Neural progenitor cell (in vitro differentiated cells): ENCODE results near the gene DRC3. TPM values are rescaled to one million over a fixed set of nuclear protein-coding genes. Genes with fewer than 3 reads are reported as not detected.

Source experiments
- DNase-seq: peaks from one replicate; pipeline ENCODE4 v3.0.0-alpha.2; 2016; ENCODE audit warnings: low spot score
- H2AFZ ChIP-seq: fragments of 200-600 bp; sonication (generic); replicated peaks from 2 replicates; pipeline ENCODE4 v1.6.1; 2016; ENCODE audit warnings: antibody characterized with exemption
- H3F3A ChIP-seq: fragments of 200-600 bp; sonication (generic); 2 replicates; pipeline ENCODE4 v1.6.1; 2016; ENCODE audit warnings: antibody characterized with exemption, low read depth
- H3K27ac ChIP-seq: fragments of 200-600 bp; sonication (generic); 2 replicates; pipeline ENCODE4 v1.5.1; 2016; ENCODE audit warnings: mild to moderate bottlenecking
- H3K27me3 ChIP-seq: fragments of 200-600 bp; sonication (generic); 2 replicates; pipeline ENCODE4 v1.6.1; 2016; ENCODE audit warnings: mild to moderate bottlenecking, moderate library complexity
- H3K36me3 ChIP-seq: fragments of 200-600 bp; sonication (generic); 2 replicates; pipeline ENCODE4 v1.5.1; 2016
- H3K4me1 ChIP-seq: fragments of 200-600 bp; sonication (generic); 2 replicates; pipeline ENCODE4 v1.6.1; 2016; ENCODE audit warnings: mixed run types
- H3K4me2 ChIP-seq: fragments of 200-600 bp; sonication (generic); 2 replicates; pipeline ENCODE4 v1.6.1; 2016
- H3K4me3 ChIP-seq: fragments of 200-600 bp; sonication (generic); 2 replicates; pipeline ENCODE4 v1.5.1; 2016
- H3K79me2 ChIP-seq: fragments of 200-600 bp; sonication (generic); 2 replicates; pipeline ENCODE4 v1.6.1; 2016; ENCODE audit warnings: low read depth
- H3K9ac ChIP-seq: fragments of 200-600 bp; sonication (generic); 2 replicates; pipeline ENCODE4 v1.6.1; 2016
- H3K9me3 ChIP-seq: fragments of 200-600 bp; sonication (generic); 2 replicates; pipeline ENCODE4 v1.5.1; 2016; ENCODE audit warnings: low read depth
- H4K20me1 ChIP-seq: fragments of 200-600 bp; sonication (generic); 2 replicates; pipeline ENCODE4 v1.6.1; 2016; ENCODE audit warnings: low read depth
- H3K27ac Mint-ChIP-seq: 3 replicates; pipeline ENCODE4 v1.8.0; 2021; ENCODE audit warnings: mixed read lengths
- H3K27me3 Mint-ChIP-seq: 2 replicates; pipeline ENCODE4 v1.8.0; 2022; ENCODE audit warnings: low read depth, mild to moderate bottlenecking, inconsistent platforms, moderate library complexity, mixed read lengths; ENCODE audit not compliant: insufficient read depth
- H3K36me3 Mint-ChIP-seq: 3 replicates; pipeline ENCODE4 v1.8.0; 2021; ENCODE audit warnings: mixed read lengths
- H3K4me1 Mint-ChIP-seq: 3 replicates; pipeline ENCODE4 v1.8.0; 2021; ENCODE audit warnings: mixed read lengths
- H3K4me3 Mint-ChIP-seq: 3 replicates; pipeline ENCODE4 v1.8.0; 2021; ENCODE audit warnings: mild to moderate bottlenecking, moderate library complexity, mixed read lengths
- H3K9me3 Mint-ChIP-seq: 3 replicates; pipeline ENCODE4 v1.8.0; 2020; ENCODE audit warnings: mixed read lengths
- CTCF ChIP-seq: fragments of 200-600 bp; sonication (generic); IDR thresholded peaks from 2 replicates; pipeline ENCODE4 v1.5.1; 2017; ENCODE audit warnings: antibody characterized with exemption, mild to moderate bottlenecking
- EZH2 ChIP-seq: fragments of 200-600 bp; sonication (generic); IDR thresholded peaks from 2 replicates; pipeline ENCODE4 v1.6.1; 2017; ENCODE audit warnings: antibody characterized with exemption, mild to moderate bottlenecking, moderate library complexity
- EZH2phosphoT487 ChIP-seq: fragments of 200-600 bp; sonication (generic); IDR thresholded peaks from 2 replicates; pipeline ENCODE4 v1.6.1; 2017; ENCODE audit warnings: antibody characterized with exemption
- total RNA-seq: library from RNA; depleted of rRNA; stranded (reverse); fragments of >200 nt; gene quantifications from 2 replicates; pipeline ENCODE4 v1.2.3, GENCODE V29; 2015; ENCODE audit warnings: low replicate concordance

DRC3 gene
- total RNA-seq, 1 donor from 2014 or later = 0.07 TPM

- H3K27ac ChIP-seq = no peak overlapping the region
- peaks cover 2% of the 10 kb centered on the region for H3K9me3 Mint-ChIP-seq
- peaks cover 6% of the 10 kb centered on the region for H3K4me1 Mint-ChIP-seq
- no peak overlapping the region for H3K4me2 ChIP-seq
- no peak overlapping the region for H3K4me3 ChIP-seq
- H3K27ac Mint-ChIP-seq = no peak overlapping the region
- no peak for TF ChIP-seq EZH2
- TF ChIP-seq CTCF = no peak
- no peak for TF ChIP-seq EZH2phosphoT487
- DNase-seq = peak; percentile 46
- no peaks in the 10 kb centered on the region for H3K36me3 ChIP-seq
- H3K4me1 ChIP-seq = no peaks in the 10 kb centered on the region
- no peaks in the 10 kb centered on the region for H3K27me3 ChIP-seq
- H3K9me3 ChIP-seq = no peaks in the 10 kb centered on the region
- no peaks in the 10 kb centered on the region for H3K27me3 Mint-ChIP-seq
- no peaks in the 10 kb centered on the region for H3K79me2 ChIP-seq
- no peaks in the 10 kb centered on the region for H3F3A ChIP-seq
- no peak overlapping the region for H3K9ac ChIP-seq
- H2AFZ ChIP-seq = no peak overlapping the region
- no peak overlapping the region for H3K4me3 Mint-ChIP-seq
- peaks cover 5% of the 10 kb centered on the region for H3K36me3 Mint-ChIP-seq
- no peaks in the 10 kb centered on the region for H4K20me1 ChIP-seq
These were observed 34.0 kb downstream of the DRC3 start for GRCh38 chr17:18006495-18007239.

- Mint-ChIP-seq H3K9me3 (peaks cover 2% of the 10 kb centered on the region), H3K4me1 (peaks cover 6% of the 10 kb centered on the region), H3K27me3 (no peaks in the 10 kb centered on the region), H3K27ac (peak overlapping the region; percentile 79), H3K4me3 (no peak overlapping the region), H3K36me3 (peaks cover 5% of the 10 kb centered on the region)
- no peak overlapping the region for H2AFZ ChIP-seq
- H3K9me3 ChIP-seq = no peaks in the 10 kb centered on the region
- no peak overlapping the region for H3K4me3 ChIP-seq
- no peak for TF ChIP-seq EZH2phosphoT487
- TF ChIP-seq EZH2 = no peak
- no peak for TF ChIP-seq CTCF
- H3K79me2 ChIP-seq = no peaks in the 10 kb centered on the region
- H4K20me1 ChIP-seq = no peaks in the 10 kb centered on the region
- H3F3A ChIP-seq = no peaks in the 10 kb centered on the region
- DNase-seq = no peak
- H3K4me2 ChIP-seq = no peak overlapping the region
- H3K36me3 ChIP-seq = no peaks in the 10 kb centered on the region
- H3K27me3 ChIP-seq = no peaks in the 10 kb centered on the region
- no peak overlapping the region for H3K9ac ChIP-seq
- H3K4me1 ChIP-seq = no peaks in the 10 kb centered on the region
- H3K27ac ChIP-seq = no peak overlapping the region
These were observed 36.0 kb downstream of the DRC3 start for GRCh38 chr17:18008496-18009268.

- Histone ChIP-seq H3K4me1 (no peaks in the 10 kb centered on the region), H3F3A (no peaks in the 10 kb centered on the region), H3K27ac (no peak overlapping the region), H3K27me3 (no peaks in the 10 kb centered on the region), H4K20me1 (no peaks in the 10 kb centered on the region), H3K9ac (no peak overlapping the region), H2AFZ (no peak overlapping the region), H3K9me3 (no peaks in the 10 kb centered on the region), H3K4me2 (no peak overlapping the region), H3K79me2 (no peaks in the 10 kb centered on the region), H3K36me3 (no peaks in the 10 kb centered on the region), H3K4me3 (no peak overlapping the region)
- no peaks in the 10 kb centered on the region for H3K27me3 Mint-ChIP-seq
- H3K27ac Mint-ChIP-seq = no peak overlapping the region
- H3K36me3 Mint-ChIP-seq = peaks cover 5% of the 10 kb centered on the region
- DNase-seq = no peak
- H3K4me3 Mint-ChIP-seq = no peak overlapping the region
- H3K4me1 Mint-ChIP-seq = peaks cover 6% of the 10 kb centered on the region
- peaks cover 2% of the 10 kb centered on the region for H3K9me3 Mint-ChIP-seq
- TF ChIP-seq CTCF = no peak
These were observed 37.2 kb downstream of the DRC3 start for GRCh38 chr17:18009609-18010420.
